ENCODE data around the gene ST3GAL3.

The ST3GAL3 gene

DNA sequence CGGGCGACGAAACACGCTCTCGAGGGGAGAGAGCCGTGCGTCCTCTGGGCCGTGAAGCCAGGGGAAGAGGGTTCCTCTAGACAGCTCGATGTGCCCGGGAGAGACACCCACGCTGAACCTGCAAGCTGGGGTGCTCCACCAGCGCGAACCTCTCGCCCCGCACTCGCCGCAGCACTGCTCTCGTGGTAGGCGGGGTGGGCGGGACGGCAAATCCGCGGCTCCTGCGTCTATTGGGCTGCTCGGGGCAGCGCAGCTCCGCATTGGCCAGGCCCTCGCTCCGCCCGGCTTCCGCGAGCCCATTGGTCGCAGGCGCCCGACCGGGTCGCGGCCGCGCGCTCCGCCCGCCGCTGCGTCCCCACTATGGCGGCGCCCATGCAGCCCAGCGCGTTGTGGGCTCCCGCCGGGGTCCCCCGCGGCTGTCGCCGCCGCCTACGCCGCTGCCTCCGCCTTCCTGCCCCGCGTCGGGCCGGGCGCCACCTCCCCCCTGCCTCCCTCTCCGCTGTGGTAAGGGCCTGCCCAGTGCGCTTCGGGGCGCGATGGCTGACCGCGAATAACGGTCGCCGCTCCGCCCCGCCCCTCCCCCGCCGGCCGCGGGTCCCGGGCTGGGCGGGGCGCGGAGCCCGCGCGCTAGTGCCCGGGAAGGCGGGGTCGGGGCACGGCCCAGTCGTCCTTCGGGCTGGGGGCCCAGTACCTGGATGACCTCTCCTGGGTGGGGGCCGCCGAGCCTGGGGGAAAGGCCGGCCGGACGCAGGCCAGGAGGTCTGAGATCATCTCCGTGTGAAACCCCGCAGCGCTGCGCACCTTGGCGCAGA lies at the start of gene ST3GAL3:
Gene ST3GAL3, plus strand, starts transcription at position 347 of the 812 bp plus-strand sequence. CDS start 28,727 bp downstream, outside the sequence.
- DNase-seq: peak; percentile 88

DNA sequence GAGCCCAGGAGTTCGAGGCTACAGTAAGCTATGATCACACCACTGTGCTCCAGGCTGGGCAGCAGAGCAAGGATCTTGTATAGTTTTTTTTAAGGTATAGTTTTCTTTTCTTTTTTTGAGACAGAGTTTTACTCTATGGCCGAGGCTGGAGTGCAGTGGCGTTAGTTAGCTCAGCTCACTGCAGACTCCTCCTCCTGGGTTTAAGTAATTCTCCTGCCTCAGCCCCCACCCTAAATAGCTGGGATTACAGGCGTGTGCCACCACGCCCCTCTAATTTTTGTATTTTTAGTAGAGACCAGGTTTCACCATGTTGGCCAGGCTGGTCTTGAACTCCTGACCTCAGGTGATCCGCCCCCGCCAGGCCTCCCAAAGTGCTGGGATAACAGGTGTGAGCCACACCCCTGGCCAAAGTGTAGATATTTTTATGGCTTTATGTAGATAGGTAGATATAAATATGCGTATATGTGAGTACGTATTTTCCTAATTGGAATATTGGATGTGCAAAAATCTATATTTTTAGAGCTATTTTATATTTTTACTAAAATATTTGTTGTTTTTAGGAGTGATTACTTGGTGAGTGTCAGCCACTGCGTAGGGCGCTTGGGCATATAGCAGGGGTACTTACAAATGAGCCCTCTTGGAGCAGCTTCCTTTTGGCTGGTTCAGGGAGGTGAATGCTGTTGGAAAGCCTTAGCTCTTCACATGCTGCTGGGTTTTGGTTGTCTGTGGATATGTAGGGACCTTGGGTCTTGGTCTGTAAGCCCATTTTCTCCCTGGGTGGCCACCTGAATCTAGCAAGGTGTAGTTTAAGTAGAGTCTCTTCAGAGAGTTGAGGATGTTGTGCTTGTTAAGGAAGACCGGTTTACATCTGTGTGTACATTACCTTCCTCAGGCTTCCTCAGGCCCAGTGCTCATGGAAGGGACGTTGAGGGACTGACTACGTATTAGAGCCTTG lies 47.8 kb upstream of the ST3GAL3 start:
- DNase-seq: no peak

GRCh38 chr1:43660355-43660754 lies 47.0 kb upstream of the ST3GAL3 start:
- no peak for DNase-seq

DNA sequence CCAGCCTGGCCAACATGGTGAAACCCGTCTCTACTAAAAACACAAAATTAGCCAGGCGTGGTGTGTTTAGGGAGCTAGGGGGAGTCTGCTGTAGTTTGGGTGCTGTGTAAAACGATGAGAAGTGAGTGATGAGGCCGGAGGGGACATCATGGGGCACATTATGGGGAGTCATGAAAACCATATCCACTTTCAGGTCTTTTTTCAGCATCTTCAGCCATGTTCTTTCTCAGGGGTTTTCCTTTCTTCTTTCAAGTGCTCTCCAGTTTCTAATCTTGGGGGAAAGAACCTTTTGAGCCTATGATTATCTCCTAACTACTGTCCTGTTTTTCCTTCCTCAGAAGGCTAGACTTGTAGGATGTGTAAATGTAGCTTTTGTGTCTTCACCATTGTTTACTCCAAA lies 43.0 kb upstream of the ST3GAL3 start:
- DNase-seq: no peak

DNA sequence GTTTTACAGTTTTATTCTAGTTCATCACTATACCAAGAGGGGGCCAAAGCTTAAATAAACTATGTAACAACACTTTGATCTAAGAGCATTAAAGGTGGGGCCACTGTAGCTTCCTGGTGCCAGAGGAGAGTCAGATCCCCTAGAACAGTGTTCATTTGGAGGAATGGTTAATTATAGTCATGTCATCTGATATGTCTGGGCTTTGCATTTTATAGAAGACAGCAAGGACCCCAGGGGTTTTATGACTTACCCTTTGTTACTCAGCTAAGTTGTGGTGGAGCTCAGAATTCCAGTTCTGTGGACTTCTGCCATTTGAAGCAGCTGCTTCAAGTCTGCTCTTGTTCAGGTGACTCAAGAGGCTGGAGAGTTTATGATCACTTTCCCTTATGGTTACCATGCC lies 40.7 kb upstream of the ST3GAL3 start:
- DNase-seq: no peak

DNA sequence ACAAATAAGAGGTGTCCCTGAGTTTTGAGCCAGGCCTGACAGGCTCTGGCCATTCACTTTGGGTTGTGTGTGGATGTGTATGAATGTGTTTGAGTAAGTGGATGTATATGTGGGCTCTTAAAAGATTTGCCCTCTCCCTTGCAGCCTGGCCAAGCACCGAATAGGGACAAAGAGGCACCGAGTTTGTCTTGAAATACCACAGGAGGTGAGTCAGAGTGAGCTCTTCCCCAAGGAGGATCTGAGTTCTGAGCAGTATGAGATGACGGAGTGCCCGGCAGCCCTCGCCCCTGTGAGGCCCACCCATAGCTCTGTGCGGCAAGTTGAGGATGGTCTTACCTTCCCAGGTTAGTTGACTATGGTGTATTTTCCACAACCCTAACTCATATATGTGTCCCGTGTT lies 38.4 kb upstream of the ST3GAL3 start:
- no peak for DNase-seq

GRCh38 chr1:43669878-43670277 lies 37.5 kb upstream of the ST3GAL3 start:
- no peak for DNase-seq

GRCh38 chr1:43671193-43671592 lies 36.1 kb upstream of the ST3GAL3 start:
- DNase-seq: no peak

DNA sequence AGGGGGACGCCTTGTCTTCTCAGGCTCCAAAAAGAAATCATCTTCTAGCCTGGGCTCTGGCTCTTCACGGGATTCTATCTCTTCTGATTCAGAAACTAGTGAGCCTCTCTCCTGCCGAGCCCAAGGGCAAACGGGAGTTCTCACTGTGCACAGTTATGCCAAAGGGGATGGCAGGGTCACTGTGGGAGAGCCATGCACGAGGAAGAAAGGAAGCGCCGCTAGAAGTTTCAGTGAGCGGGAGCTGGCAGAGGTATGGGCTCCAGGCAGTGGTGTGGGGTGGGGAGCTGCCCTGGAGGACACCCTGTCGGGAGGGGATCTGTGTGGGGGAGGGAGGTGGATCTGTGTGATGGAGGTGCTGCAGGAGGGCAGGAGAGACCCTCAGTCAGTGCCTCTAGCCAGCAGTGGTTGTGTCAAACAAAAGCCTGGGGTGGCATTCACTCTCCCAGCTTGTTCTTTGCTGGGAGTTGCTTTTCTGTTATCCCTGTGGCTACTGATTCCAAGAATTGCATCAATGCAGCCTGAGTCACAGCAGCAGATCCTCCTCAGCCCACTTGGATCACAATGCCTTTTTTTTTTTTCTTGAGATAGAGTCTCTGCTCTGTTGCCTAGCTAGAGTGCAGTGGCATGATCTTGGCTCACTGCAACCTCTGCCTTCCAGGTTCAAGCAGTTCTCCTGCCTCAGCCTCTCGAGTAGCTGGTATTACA lies 35.6 kb upstream of the ST3GAL3 start:
- no peak for DNase-seq

GRCh38 chr1:43673261-43673660 lies 34.1 kb upstream of the ST3GAL3 start:
- DNase-seq: no peak

DNA sequence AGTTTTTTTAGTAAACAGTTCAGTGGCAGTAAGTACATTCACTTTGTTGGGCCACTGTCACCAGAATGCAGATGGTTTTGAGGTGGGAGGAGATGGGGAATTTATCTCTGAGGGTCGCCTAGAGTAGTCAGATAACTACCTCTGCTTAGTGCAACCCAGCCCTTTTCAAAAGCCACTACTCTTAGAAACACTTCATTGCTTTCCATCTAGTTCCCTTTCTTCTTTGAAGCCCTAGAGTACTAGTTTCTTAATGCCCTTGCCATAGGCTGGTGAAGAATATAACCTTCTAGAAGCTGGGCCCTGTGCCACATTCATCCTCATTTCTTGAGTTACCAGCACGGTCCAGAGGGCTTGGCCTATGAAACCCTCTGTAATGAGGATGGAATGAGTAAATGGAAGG lies 28.4 kb upstream of the ST3GAL3 start:
- no peak for DNase-seq

DNA sequence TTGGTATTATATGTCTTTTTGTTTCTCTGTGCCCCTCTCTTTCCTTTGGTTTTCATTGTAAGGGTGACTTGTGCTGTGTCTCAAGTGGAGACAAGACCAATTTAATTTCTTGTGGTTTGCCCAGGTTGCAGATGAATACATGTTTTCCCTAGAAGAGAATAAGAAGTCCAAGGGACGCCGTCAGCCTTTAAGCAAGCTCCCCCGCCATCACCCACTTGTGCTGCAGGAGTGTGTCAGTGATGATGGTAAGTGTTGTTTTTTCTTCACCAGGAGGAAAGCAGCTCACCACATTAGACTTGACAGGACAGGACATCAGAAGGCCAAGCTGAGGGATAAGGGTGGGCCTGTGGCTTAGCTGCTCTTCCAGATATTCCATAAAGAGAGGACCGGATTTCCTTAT lies 23.8 kb upstream of the ST3GAL3 start:
- no peak for DNase-seq

DNA sequence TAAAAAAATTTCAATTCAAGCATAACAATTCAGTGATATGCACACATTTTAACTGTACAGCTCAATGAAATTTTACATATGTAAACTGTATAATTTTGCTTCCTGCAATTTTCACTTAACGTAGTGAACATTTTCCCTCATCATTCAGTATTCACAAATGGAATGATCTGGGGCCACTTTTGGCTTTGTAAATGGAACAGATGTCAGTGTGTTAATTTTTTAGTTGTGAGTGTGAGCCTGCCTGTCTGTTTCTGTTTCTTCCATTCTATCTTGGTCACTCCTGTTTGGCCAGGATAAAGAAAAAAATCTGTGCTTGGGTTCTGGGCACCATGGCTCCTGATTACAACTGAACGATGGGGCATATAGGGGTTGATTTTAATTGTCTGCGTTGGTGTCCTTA lies 20.5 kb upstream of the ST3GAL3 start:
- DNase-seq: no peak

GRCh38 chr1:43687301-43688108 lies 19.8 kb upstream of the ST3GAL3 start:
- no peak for DNase-seq

DNA sequence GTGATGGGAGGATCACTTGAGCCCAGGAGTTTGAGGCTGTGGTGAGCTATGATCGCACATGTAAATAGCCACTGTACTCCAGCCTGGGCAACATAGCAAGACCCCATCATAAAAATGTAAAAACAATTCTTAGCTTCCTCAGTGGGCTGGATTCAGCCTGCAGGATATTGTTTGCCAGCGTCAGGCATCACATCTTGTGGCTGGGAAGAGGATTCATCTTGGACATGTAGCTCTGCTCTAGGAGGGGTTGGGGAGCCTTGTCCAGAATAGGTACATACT lies 19.3 kb upstream of the ST3GAL3 start:
- DNase-seq: no peak

GRCh38 chr1:43688594-43689000 lies 18.7 kb upstream of the ST3GAL3 start:
- DNase-seq: peak; percentile 14

DNA sequence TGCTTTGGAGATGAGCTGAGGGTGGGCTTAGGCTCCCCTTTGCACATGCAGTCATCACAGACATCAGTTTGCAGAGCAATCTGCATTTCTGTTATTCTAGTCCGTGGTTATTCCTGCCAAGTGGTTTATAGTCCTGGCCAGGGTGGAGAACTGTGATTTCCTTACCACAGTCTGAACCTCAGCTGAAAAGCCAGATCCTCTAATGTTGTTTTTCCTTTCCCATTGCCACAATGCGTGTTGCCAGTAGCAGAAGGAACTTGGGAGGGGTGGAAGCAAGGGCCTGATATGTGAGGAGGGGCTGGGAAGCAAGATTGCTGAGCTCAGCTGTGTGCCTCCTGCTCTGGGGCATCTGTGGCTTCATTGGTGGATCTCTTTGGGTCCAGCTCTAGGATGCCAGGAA lies 18.0 kb upstream of the ST3GAL3 start:
- DNase-seq: no peak

DNA sequence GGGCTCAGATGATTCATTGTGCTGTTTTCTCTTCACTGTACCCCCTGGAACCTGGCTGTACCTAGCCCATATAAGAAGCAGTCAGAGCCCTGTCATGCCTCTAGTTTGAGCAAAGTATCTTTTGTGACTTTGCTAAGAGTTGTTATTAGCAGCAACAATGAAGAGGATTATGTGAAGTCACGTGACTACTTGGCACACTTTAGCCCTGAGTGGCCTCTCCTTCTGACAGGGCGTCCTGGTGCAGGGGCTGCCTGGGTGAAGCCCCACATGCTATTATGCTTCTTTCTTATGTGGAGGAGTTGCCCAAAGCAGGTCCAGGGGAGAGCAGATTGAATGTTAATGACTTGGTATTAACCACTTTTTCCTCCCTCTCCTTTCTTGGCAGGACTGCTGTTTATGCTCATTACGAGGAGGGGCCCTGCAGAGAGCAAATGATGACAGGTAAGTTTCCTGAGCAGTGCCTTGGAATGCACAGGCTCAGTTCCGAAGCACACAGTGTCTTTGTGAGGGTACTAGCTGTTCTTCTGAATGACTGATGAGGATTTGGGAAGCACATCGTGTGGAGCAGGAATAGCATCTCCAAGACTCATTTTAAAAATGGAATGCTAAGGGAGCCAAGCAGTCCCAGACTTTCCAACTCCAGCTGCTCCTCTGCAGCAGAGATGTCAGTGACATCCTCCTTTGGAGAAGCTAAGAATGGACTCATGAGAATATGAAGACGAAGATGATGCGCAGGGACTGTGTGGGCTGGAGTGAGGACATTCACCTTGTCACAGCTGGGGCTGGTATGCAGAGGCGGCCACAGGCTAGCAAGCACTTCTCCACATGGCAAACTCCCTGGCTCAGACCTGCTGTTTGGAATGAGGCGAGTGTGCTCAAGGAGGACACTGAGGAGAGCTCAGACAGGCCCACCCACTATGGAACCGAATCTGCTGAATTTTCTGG lies 15.2 kb upstream of the ST3GAL3 start:
- DNase-seq: no peak

DNA sequence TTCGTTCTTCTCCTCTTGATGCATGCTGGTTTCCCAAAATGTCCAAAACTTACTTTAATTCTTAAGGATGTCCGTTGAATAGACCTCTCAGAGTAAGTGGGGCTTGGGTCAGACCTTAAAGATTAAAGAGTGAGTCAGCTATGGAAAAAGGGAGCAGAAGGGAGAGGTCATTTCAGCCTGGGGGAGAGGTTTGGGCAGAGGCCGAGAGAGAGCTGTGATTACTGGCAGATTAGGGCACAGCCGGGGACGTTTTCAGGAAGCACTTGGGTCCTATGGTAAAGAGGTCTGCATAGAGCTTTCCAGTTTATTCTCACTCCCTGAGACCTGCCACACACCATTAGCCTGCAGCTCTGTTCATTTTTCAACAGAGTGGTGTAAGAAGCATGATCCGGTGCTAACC lies 14.0 kb upstream of the ST3GAL3 start:
- no peak for DNase-seq

DNA sequence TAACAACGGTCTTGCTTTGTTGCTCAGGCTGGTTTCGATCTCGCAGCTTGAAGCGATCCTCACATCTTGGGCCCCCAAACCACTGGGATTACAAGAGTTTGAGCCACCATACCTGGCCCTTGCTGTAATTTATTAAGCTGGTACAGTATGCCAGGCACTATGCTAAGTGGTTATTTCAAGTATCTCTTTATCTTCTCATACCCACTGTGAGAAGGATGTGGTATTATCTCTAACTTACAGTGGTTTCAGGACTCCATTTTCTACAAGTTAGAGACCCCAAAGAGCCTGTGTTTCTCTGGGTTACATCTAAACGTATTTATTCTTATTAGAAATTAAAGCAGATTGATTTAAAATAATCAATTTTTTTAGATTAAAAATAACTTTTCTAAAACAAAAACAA lies 8.1 kb upstream of the ST3GAL3 start:
- no peak for DNase-seq

- DNase-seq: no peak
Observed at GRCh38 chr1:43703836-43704235, 3.5 kb upstream of the ST3GAL3 start.

All from T1000 (cell line).